HG02981 (cell line): ENCODE results near the gene RRM1.
"Not testable (repeated sequence)": the region's sequence is repeated elsewhere in the genome, so short reads cannot be mapped to it uniquely, and the experiment has no call there.

Source experiments
- ATAC-seq: cut with Tn5 transposase; IDR thresholded peaks from one replicate; pipeline ENCODE4 v1.9.1; 2021; ENCODE audit warnings: mild to moderate bottlenecking, moderate library complexity; ENCODE audit not compliant: unreplicated experiment

RRM1 gene

GRCh38 chr11:4076774-4077173 is 17.8 kb upstream of the RRM1 start:
- ATAC-seq: no peak

GRCh38 chr11:4083198-4083597 is 11.4 kb upstream of the RRM1 start:
- ATAC-seq: no peak

- no peak for ATAC-seq
Measured at GRCh38 chr11:4084406-4085125, 10.0 kb upstream of the RRM1 start.

GRCh38 chr11:4085575-4085974 is 9.0 kb upstream of the RRM1 start:
- no peak for ATAC-seq

- ATAC-seq: no peak
Measured at GRCh38 chr11:4086575-4087353, 7.8 kb upstream of the RRM1 start.

GRCh38 chr11:4087551-4087950 is 7.0 kb upstream of the RRM1 start:
- no peak for ATAC-seq

GRCh38 chr11:4090258-4090657 is 4.3 kb upstream of the RRM1 start:
- no peak for ATAC-seq

- no peak for ATAC-seq
Measured at GRCh38 chr11:4092026-4092425, 2.6 kb upstream of the RRM1 start.

GRCh38 chr11:4093519-4094347 is 866 bp upstream of the RRM1 start:
- no peak for ATAC-seq

GRCh38 chr11:4095509-4096230 is 1.1 kb downstream of the RRM1 start:
- no peak for ATAC-seq

GRCh38 chr11:4098026-4098621 is 3.5 kb downstream of the RRM1 start:
- ATAC-seq: no peak

GRCh38 chr11:4102711-4103110 is 8.1 kb downstream of the RRM1 start:
- ATAC-seq: no peak

GRCh38 chr11:4103269-4103668 is 8.7 kb downstream of the RRM1 start:
- no peak for ATAC-seq

GRCh38 chr11:4105916-4106315 is 11.3 kb downstream of the RRM1 start:
- no peak for ATAC-seq

GRCh38 chr11:4111834-4112233 is 17.2 kb downstream of the RRM1 start:
- no peak for ATAC-seq

- ATAC-seq: no peak
Measured at GRCh38 chr11:4115128-4115527, 20.5 kb downstream of the RRM1 start.

- no peak for ATAC-seq
Measured at GRCh38 chr11:4118107-4118506, 23.5 kb downstream of the RRM1 start.

GRCh38 chr11:4123218-4123617 is 28.6 kb downstream of the RRM1 start:
- ATAC-seq: no peak

GRCh38 chr11:4125141-4125540 is 30.5 kb downstream of the RRM1 start:
- no peak for ATAC-seq

- ATAC-seq: no peak
Measured at GRCh38 chr11:4127357-4127756, 32.8 kb downstream of the RRM1 start.

GRCh38 chr11:4130219-4130618 is 35.6 kb downstream of the RRM1 start:
- ATAC-seq: not testable (repeated sequence)
